GM19351 (cell line): Measurements from ENCODE around the gene KIAA1217.

Experiments used
- ATAC-seq: cut with Tn5 transposase; IDR thresholded peaks from one replicate; pipeline ENCODE4 v1.9.1; 2021; ENCODE audit warnings: mild to moderate bottlenecking, moderate library complexity; ENCODE audit not compliant: unreplicated experiment

Gene KIAA1217

DNA sequence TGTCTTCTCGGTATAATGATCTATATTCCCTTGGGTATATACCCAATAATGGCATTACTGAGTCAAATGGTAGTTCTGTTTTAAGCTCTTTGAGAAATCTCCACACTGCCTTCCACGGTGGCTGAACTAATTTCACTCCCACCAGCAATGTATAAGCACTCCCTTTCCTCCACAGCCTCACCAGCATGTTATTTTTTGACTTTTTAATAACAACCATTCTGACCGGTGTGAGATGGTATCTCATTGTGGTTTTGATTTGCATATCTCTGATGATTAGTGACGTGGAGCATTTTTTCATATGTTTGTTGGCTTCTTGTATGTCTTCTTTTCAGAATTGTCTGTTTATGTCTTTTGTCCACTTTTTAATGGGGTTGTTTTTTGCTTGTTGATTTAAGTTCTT is 33.6 kb downstream of the KIAA1217 start:
- ATAC-seq, result no peak

DNA sequence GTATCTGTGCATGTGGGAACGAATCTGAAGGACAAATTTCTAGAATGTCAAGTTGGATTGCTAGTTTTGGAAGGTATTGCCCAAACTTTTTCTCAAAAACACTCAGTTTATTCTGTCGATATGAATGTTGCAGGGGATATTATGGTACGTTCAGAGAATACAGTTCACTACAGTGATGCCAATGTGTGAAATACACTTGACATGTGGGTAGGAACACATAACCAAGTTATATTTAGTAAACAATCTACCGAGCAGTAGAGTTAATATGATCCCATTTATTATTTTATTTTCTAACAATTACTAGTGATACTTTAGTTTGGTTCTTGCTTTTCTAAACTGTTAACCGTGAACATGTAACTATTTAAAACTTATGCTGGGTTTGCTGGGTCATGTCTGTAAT is 37.4 kb downstream of the KIAA1217 start:
- ATAC-seq, result no peak

DNA sequence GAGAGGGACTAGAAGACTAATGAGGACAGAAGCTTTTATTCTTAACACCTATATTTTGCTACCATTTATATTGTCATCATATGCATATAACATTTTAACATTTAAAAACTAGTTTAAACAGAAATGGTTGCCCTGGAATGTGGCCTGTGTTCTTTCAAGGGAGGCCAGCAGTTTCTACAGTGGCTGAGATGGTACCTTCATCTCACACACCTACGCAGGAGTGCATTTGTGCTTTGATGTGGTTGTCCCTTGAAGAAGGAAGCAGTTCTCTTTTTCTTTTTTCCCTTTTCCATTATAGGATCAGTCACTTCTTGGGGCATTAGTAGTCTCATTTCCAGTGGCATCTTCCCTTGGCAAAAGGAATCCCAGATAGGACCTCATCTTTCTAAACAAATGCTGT is 38.9 kb downstream of the KIAA1217 start:
- no peak for ATAC-seq

DNA sequence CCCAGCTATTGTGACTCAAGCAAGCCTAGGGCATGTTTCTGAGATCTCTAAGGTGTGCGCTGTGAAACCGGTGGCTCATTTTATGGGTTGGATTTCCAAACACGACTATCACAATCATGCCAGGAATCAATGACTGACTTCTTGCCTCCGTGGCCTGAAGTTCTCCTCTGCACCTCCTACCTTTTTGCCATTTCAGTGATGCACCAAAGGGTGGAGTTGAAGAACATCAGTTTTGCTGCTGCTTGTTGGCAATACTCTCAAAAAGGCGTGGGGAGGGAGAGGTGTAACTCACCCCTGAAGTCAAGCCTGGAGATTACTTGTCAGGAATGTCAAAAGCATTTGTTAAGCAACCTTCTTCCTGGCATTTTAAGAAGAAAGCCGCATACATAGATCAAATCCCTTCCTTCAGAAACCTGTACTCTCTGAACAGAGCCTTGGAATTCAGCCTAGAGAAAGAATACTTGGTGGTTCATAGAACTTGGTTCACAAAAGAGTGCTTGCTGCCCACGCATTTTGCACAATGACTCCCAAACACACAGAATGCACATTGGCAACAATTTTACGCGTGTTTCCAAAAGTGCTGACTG is 41.0 kb downstream of the KIAA1217 start:
- no peak for ATAC-seq

DNA sequence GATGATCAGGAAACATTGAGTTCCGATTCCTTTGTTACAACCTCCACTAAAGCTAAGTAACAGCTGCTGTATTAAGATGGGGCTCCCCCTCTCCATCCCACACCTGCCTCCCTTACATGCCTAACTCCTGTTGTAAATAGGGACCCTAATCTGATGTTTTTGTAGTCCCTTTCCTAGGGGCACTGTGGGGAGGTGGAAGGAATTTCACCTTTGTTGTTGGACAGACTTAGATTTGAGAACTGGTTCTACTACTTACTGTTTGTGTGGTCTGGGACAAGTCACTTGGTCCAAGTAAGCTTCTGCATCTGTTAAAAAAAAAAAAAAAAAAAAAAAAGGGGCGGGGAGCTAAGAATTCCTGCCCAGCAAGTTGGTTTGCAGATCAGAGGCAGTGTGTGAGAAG is 42.6 kb downstream of the KIAA1217 start:
- no peak for ATAC-seq

DNA sequence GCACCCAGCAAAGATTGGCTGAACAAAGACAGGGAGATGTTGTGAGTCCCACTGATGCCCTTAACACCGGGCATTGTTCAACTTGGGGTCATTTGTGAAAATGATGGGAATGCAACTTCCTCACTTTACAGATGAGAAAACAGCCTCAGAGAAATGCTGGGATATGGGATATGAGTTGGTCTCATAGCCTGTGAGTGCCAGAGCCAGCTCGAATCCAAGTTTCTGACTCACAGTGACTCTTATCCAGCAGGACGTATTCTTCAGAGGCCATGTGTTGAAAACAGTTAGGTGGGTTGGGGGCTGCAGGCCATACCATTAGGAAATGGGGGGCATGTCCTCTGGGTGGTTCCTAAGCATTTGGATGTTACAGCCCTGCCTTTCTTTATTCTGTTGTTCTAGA is 45.2 kb downstream of the KIAA1217 start:
- ATAC-seq, result no peak

DNA sequence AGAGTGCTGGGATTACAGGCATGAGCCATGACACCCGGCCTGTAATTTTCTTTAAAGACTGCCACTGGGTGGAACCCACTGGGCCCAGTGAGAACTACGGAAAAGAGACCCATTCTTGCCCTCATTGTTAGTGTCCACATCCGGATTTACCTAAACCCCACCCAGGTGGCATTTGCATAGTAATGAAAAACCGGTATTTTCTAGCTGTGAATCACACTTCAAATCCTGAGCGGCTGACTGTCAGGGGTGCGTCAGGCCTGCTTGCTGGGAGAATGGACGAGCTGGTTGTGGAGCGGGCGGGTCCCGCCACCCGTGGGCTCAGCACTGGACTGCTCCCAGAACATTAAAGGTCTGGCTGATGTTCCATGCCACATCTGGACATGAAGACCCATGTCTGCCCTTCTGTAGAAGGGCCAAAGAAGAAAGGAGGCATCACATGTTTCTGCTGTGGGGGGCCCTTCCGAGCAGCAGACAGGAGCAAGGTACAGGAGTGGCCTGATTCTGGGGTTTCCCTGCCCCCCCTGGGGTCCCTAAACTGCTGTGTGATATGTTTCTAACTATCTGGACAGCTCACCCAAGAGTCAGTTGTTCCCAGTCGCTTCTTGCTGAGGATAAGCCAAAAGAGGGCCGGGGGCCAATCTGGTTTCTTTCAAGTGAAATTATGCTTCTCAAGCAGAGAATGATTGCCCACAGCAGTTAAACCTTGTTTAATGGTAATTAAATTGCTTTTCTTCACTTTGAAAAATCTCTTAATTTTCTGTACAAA is 46.4 kb downstream of the KIAA1217 start:
- no peak for ATAC-seq

DNA sequence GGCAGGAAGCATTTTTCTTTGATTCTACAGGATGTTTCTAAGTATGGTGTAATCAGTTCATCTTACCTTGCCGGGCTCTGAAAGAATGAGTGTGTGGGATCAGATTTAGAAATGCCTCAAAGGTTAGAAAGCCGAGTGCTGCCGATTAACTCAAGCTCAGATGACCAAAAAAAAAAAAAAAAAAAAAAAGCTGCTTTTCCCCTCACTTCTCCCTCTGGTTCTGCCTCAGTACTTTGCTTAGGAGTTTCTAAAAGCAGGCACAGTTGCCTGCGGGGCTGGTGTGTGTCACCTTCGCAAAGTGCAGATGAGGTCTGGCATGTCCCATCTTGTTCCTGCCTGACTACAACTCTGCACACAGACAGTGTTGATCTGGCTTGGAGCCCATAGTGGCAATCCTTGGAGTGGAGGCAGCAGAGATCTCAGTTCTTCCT is 47.0 kb downstream of the KIAA1217 start:
- ATAC-seq, result no peak

DNA sequence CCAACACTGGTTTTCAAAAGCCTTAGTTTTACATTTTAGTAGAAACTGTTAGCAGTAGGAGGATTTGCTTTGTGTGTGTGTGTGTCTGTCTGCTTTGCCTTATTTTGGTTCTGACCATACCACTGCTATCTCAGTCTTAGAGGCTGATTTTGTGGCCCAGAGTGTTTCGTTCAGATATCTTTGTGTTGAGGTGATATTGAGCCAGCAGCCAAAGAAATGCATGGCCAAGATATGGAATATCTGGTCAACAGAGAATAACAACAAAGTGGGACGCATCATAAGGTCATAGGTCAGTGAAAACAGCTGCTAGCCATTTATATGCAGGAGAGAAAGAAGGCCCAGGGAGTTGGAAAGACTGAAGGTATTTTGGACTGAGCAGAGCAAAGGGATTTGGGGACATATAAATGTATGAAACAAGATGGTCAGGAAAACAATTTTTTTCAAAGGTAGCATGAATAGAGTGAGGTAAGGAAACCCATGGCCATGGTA is 47.7 kb downstream of the KIAA1217 start:
- no peak for ATAC-seq

DNA sequence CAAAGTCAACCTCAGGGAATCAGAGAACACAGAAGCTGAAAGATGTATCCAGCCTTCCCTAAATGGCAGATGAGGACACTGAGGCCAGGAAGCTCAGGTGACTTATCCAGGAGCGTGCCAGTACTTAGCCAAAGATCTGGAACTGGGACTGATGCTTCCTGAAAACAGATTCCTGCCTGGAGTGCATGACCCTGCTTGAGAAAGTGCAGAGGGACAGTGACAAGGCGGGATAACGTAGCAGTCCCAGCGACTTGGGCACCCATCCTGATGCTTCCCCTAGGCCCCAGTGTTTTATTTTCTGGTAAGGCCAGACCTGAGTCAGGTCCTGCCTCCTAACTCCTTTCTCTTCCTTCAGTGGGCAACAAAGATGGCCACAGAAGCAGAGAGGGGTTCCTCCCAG is 48.6 kb downstream of the KIAA1217 start:
- no peak for ATAC-seq

DNA sequence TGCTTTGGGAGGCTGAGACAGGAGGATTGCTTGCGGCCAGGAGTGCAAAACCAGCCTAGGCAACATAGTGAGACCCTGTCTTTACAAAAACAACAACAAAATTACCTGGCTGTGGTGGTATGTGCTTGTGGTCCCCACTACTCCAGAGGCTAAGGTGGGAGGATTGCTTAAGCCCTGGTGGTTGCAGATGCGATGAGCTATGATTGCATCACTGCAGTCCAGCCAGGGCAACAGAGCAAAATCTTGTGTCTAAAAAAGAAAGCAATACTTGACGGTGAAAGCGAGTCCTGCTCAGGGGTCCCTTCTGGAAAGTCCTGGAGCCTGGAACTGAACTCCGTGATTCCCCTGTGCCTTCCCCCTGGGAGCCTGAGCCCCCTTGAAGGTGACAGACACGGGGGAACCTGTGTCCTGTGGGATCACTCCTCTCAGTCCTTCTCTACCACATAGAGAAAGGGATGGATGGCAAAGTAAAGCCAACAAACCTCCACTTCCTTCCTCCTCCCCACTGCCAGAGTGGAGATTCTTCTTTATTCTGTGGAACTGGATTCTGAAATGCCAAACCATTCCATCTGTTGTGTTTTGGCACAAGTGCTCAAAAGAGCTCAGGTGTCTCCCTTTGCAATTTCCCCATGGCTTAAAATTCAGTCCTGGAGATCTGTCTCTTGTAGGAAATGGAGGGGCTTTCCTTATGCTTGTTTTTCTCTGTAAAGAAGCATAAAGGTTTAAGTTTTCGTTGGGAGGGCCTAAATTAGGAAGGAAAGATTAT is 50.6 kb downstream of the KIAA1217 start:
- ATAC-seq, result no peak

DNA sequence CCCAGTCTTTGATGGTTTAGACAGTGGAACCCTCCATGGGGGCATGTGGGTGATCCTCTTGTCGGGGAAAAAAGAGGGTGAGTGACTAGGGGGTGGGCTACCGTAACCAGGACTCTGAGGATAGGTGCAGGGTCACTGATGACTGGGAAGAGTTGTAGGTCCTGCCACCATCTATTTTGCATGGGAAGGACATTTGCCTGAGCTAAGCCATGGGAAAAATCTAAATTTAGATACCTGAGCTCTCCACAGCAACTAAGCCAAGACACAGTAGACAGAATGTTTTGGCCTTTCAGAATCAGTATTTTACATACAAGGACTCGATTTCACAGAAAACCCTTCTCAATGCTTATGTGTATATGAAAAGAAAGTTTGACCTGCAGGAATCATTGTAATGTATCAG is 52.7 kb downstream of the KIAA1217 start:
- no peak for ATAC-seq

DNA sequence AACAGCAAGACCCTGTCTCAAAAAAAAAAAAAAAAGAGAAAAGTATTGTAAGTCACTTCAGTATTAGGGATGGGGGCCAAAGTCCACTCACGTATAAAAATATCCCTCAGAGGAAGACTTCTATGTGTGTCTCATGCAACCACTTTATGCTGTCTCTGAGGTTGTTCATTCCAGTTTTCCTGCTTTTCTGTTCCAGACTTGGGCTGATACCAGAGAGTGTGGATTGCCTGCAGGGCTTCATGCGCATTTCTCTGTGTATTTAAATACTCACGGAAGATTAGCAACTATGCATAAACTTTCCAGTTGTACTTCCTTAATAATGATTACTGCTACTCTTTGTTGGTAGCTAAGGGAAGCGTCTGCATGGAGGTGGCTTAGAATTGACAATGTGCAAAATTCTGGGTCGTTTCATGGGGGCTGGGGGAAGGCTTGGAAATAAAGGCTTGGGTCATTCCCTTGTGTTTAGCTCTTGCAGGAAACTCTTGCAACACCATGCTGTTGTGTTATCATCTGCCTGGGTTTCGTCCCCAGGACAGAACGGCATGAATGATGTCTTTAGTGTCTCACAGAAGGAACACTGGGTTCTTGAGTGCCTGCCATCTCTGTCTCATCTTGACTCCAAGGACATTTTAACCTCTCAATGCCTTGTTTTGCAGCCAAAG is 54.1 kb downstream of the KIAA1217 start:
- ATAC-seq, result no peak

DNA sequence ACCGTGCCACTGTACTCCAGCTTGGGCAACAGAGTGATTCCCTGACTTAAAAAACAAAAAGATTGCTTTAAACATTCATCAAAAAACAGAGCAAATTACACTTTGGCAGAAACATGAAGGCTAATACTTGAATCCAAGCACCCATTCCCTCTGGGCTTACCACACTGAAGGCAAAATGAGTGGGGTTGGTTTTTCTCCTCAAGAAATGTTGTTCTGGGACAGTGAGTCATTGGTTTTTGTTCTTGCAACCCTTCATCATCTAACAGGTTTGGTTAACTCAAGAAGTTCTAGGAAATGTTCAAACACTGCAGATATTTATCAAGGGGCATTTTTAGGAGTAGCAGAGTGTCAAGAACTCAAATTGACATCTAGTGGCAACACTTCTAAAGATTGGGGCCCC is 60.5 kb downstream of the KIAA1217 start:
- ATAC-seq, result no peak

DNA sequence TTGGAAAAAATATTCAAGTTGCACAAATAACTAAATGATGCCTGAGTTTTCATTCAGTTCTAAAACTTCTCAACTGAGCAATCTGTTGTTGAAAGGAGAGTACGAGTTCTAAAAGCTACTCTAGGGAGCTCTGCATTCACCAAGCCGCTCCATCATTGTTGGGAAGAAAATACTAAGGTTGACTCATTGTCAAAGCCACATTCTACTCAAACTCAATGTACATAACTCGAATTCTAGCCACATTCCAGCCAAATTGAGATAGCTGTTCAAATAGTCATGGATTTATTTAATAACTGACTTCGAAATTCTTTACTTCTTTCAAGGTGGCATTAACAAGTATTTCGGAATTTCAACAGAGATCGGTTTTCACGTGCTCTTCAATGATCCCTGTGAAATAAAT is 63.4 kb downstream of the KIAA1217 start:
- no peak for ATAC-seq

DNA sequence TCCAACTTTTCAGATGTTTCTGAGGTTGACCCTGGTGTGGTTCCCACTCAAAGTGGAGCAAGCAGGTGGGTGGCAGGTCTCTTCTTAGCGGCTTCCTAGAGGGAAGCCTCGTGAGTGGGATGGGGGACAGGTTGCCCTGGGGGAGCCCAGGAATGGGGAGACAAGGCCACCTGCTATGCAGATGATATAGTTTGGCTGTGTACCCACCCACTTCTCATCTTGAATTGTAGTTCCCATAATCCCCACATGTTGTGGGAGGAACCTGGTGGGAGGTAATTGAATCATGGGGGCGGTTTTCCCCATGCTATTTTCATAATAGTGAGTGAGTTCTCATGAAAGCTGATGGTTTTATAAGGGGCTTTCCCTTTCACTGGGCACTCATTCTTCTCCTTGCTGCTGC is 68.3 kb downstream of the KIAA1217 start:
- no peak for ATAC-seq

DNA sequence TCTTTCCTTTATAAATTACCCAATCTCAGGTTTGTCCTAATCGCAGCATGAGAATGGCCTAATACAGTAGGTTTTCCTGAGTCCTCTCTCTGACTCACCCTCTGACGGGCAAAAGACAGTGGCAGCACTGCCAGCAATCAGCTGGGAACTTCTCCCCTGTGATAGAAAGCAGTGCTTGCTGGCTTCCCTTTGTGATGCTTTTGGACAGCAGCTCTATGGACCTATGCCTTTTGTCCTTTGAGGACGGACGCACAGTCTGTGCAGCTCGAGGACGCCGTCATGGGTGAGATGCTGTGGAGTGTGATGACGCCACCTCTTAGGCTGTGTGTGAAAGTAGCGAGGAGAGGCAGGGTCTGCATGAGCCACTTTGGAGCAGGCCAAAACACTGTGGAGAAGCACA is 68.8 kb downstream of the KIAA1217 start:
- no peak for ATAC-seq

DNA sequence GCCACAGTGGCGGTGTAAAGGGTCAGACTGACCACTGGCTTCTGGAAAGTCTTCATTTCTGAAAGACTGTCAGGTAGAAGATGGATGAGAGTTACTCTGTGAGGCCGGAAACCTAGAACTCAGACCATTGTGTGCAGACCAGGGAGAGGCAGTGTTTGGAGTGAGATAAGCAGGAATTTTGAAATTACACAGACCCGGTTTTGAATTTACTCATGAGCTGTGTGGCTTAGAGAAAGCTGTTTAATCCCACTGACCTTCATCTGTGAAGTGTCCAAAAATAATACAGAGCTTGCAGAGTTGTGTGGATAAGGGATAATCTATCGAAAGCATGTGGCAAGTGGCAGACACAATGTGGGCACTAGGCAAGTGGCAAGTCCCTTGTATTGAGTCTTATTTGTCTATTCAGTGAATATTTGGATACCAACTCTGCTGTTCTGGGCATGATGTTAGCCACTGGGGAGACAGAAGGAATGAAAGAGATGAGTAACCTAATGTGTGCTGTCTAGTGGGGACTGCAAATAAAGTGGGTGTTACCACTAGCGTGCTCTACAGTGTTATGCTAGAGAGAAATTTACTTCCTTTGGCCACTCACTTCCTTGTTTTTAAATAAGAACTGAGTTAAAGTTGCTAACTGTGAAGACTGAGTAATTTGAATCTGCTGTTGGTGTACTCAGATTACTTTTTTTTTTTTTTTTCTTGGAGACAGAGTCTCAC is 69.4 kb downstream of the KIAA1217 start:
- ATAC-seq, result no peak

DNA sequence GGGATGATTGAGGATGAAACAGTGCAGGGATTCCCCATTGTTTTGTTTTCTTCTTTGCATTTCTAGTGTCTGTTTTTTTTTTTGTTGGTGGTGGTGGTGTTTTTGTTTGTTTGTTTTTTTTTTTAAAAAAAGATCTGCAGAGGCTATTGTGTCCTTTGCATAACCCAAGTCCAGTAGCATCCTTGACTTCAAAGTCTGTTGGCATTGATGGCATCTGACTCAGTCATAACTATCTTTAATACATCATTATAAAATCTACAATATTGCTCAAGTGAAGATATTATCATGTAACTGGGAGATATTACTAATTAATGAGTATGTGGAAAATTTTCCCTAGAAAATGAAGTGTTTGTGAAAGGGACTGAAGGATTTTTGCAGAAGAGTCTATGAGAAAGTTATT is 70.2 kb downstream of the KIAA1217 start:
- ATAC-seq, result no peak

DNA sequence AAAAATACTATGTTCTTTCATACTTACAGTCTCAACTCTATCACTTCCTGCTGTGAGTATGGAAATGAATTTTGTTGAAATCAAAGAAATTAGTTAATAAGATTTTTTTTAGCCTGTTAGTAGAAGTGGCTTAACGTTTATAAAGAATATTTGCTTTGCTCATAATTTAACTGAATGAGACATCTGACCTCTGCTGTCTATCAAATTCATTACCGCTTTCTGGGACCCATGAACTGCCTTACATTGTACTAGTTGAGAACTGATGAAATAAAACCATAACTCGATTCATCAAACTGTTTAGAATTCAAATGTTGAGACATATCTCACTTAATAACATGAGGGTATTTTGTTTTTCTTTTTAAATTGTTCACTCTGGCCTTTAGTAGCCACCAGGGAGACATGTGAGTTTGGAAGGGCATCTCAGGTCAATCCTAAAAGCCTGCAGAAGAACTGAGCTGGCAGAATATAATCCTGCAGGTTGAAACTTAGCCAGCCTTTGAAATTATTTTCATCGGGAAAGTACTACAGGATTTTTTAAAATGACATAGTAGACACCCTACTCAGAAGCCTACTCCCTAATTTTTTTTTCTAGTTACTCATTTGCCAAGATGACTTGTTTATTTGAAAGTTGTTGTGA is 78.7 kb downstream of the KIAA1217 start:
- no peak for ATAC-seq
